ENCODE results near the gene EIF2A.
"Not testable (repeated sequence)": the region's sequence is repeated elsewhere in the genome, so short reads cannot be mapped to it uniquely, and the experiment has no call there.

Gene EIF2A

DNA sequence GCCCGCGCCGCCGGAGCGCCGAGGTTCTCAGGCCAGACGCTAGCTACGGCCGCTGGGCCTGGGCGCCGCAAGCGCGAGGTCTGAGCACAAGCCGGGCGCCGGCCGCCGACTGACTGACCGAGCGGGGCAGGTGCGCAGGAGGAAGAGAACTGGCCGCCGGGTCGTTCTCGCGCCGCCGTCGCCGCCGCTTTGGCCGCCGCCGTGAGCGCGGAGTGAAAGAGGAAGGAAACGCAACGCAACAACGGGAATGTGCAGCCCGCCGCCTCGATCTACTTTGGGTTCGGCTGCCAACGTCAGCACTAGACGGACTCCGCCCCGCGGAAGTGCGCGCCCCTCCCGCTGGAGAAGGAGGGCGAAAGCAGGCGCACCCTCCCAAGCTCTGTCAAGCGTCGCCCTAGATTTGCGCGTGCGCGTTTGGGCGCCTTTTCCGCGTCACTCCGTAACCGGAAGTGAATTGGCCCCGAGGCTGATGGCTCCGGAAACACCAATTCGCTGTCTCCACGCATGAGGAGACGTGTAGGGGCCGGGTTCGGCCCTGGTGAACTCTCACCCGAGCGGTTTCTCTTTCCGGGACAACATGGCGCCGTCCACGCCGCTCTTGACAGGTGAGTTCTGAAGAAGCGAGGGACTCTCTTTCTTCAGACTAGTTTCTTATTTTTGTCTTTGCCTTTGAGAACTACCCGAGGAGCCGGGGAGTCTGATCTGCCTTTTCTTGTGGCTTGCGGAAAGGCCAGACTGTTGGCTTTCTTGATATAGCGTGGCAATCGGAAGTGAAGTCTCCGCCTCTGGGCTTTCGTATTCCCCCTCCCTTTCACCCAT, at the start of gene EIF2A, which contains the start of gene SERP1:
TSS of gene EIF2A (plus strand) at position 562 of the 819 bp plus-strand sequence. CDS start at position 578, 16 bp downstream.
TSS of gene SERP1 (minus strand) at position 271 of the 819 bp plus-strand sequence. CDS start 361 bp downstream, outside the sequence.
- peak; percentile 98 for DNase-seq
- in situ Hi-C loops (cut with HindIII; ENCODE audit: low pct_ligation_motif_present, low pct_unique_long_range_greater_than_20kb, low sequenced_read_pairs) = no loop called here

DNA sequence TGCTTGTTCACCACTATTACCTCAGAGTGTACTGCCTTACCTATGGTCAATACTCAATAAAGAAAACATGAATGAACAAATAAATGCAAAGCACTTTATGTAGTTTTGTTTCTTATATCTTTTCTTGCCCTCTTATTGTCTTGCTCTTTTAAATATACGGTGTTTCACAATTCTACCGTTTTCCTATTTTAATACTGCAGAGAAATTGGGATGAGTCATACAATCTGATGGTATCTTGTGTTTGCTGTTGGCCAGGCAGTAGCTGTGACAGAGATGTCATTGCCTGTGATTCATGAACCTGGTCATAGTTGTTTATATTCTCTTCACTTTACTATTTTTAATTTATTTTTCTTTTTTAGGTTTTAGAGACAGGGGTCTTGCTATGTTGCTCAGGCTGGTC, 48.6 kb upstream of the EIF2A start:
- in situ Hi-C loops (cut with HindIII; ENCODE audit: low pct_ligation_motif_present, low pct_unique_long_range_greater_than_20kb, low sequenced_read_pairs) = no loop called here

DNA sequence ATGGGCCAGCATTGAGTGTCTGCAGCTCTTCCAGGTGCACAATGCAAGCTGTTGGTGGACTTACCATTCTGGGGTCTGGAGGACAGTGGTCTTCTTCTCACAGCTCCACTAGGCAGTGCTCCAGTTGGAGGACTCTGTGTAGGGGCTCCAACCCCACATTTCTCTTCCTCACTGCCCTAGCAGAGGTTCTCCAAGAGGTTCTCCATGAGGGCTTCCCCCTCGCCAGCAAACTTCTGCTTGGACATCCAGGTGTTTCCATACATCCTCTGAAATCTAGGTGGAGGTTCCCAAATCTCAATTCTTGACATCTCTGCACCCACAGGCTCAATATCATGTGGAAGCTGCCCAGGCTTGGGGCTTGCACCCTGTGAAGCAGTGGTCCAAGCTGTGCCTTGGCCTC, 45.6 kb upstream of the EIF2A start:
- DNase-seq; in situ Hi-C loops (cut with HindIII; ENCODE audit: low pct_ligation_motif_present, low pct_unique_long_range_greater_than_20kb, low sequenced_read_pairs): not testable (repeated sequence)

More for the DNA sequence above, 48.6 kb upstream of the EIF2A start:
- no peak for DNase-seq

DNA sequence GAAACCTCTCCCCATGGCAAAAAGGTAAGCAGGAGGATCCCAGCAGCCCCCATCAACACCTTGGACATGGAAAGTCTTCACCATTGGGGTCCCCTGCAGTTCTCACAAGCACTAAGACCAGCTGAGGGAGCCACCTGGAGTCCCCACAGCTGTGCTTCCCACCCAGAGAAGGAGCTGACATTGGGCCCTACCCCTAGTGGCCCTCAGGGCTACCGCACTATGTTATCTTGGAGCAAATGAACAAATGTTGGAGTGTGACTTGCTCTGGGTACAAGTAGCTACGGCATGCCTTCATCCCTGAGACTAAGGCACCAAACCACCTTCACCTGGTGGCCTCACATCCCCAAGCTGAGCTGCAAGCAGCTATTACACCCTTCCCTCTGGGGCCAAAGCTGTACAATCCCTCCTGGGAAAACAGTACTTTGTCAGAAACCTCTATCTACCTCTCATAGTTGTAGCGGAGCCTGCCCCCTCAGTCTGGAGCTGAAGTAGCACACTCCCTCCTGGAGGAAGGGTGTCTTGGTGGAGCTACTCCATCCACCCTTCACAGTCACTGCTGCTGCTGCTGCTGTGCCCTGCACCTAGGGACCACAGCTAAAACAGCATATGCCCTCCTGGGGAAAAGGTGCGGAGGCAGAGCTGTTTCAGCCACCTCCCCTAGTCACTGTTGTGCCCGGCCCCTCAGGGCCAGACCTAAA, 43.0 kb upstream of the EIF2A start:
- in situ Hi-C loops (cut with HindIII; ENCODE audit: low pct_ligation_motif_present, low pct_unique_long_range_greater_than_20kb, low sequenced_read_pairs) = no loop called here
- no peak for DNase-seq

DNA sequence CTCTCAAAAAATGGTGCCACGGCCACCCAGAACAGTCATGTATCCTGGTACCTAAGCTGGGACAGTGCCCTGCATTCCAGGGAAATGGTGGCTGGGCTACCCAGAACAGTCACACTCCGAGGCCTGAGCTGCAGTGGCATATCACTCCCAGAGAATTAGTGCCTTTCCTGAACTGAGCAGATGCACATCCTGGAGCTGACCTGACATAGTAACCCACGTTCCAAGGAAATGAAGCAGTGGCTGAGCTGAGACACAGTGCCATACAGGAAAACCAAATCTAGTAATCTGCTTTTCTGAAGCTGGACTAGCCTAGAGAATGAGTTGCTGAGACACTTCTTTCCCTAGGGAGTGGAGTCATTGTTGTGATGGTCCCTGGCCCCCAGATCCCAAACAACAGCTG, 42.1 kb upstream of the EIF2A start:
- no peak for DNase-seq
- in situ Hi-C loops (cut with HindIII; ENCODE audit: low pct_ligation_motif_present, low pct_unique_long_range_greater_than_20kb, low sequenced_read_pairs) = no loop called here

DNA sequence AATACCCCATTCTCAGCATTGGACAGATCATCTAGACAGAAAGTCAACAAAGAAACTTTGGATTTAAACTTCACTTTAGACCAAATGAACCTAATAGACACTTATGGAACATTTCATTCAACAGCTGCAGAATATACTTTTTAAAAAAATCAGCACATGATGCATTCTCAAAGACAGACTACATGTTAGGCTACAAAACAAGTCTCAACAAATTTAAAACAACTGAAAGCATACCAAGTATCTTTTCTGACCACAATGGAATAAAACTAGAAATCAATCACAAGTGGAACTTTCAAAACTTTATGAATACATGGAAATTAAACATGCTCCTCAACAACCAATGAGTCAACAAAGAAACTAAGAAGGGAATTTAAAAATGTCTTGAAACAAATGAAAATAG, 38.2 kb upstream of the EIF2A start:
- in situ Hi-C loops (cut with HindIII; ENCODE audit: low pct_ligation_motif_present, low pct_unique_long_range_greater_than_20kb, low sequenced_read_pairs) = no loop called here
- no peak for DNase-seq

DNA sequence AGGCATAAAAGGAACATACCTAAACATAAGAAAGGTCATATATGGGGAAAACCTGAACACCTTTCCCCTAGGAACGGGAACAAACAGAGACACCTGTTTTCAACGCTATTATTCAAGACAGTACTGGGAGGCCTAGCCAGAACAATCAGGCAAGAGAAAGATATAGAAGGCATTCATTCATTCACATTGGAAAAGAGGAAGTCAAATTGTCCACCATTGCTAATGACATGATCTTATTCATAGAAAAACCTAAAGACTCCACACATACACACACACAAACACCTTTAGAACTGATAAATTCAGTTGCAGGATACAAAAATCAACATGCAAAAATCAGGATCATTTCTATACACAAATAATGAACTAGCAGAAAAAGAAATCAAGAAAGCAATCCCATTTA, 36.8 kb upstream of the EIF2A start:
- in situ Hi-C loops (cut with HindIII; ENCODE audit: low pct_ligation_motif_present, low pct_unique_long_range_greater_than_20kb, low sequenced_read_pairs) = no loop called here
- DNase-seq = no peak

DNA sequence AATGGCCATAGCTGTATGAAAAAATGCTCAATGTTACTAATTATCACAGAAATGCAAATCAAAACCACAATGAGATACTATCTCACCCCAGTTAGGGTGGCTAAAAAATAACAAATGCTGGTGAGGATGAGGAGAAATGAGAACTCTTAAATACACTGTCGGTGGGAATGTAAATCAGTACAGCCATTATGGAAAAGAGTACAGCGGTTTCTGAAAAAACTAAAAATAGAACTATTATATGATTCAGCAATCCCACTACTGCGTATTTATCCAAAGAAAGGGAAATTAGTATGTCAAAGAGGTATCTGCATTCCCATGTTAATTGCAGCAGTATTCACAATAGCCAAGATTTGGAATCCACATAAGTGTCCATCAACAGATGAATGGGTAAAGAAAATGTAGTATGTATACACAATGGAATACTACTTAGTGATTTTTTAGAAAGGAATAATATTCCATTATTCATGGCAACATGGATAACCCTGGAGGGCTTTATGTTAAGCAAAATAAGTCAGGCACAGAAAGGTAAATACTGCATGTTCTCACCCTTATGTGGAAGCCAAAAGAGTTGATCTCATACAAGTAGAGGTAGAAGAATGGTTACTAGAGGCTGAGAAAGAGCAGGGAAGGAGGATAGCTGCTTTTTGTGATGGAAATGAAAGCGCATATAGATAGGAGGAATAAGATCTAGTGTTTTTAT, 35.3 kb upstream of the EIF2A start:
- in situ Hi-C loops (cut with HindIII; ENCODE audit: low pct_ligation_motif_present, low pct_unique_long_range_greater_than_20kb, low sequenced_read_pairs) = no loop called here
- no peak for DNase-seq

DNA sequence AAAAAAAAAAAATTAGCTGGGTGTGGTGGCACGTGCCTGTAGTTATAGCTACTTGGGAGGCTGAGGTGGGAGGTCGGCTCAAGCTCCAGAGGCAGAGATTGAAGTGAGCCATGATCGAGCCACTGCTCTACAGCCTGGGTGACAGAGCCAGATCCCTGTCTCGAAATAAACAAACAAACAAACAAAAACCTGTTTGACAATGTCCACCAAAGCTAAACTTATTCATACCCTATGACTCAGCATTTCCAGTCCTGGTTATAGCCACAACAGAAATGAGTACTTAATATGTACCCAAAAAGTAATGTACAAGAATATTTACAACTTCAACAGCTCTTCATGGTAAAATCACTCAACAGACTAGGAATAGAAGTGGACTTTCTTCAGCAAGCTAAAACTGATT, 31.4 kb upstream of the EIF2A start:
- in situ Hi-C loops (cut with HindIII; ENCODE audit: low pct_ligation_motif_present, low pct_unique_long_range_greater_than_20kb, low sequenced_read_pairs) = no loop called here
- DNase-seq = no peak

DNA sequence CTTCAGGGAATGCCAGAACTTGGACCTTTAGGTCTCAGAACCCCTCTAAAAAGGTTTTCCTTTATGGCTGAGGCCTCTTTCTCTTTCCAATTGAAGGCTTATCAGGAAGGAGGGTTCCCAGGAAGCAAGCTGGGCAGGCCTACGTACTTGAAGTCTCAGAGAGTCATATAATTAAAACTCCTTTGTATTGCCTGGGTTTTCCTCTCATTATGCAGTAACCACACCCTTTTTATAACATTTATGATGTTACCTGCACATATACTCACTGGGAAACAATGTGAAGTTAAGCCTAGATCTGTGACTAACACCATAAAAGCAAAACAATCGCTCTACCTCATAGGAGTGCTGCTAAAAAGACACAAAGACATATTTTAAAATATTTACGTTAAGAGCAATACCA, 27.6 kb upstream of the EIF2A start:
- DNase-seq = no peak
- in situ Hi-C loops (cut with HindIII; ENCODE audit: low pct_ligation_motif_present, low pct_unique_long_range_greater_than_20kb, low sequenced_read_pairs) = no loop called here

DNA sequence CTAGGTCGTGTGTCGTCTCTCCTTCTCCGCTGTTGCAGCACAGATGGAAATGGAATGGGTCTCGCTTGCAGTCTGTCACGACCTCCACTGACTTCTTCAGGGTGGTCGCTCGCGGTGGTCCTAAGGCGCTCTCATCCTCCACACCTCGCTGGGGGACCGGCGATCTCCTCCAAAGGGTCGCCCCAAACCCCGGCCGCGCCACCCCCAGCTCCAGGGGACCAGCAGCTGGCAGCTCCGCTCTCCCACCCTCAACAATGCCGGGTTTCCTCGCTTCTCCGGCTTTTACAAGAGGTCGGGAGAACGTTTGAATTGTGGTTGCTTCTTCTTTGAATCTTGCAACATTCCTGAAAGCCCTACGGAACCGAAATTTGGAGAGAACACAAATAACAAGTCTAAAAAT, 26.2 kb upstream of the EIF2A start:
- in situ Hi-C loops (cut with HindIII; ENCODE audit: low pct_ligation_motif_present, low pct_unique_long_range_greater_than_20kb, low sequenced_read_pairs) = no loop called here
- DNase-seq = no peak

DNA sequence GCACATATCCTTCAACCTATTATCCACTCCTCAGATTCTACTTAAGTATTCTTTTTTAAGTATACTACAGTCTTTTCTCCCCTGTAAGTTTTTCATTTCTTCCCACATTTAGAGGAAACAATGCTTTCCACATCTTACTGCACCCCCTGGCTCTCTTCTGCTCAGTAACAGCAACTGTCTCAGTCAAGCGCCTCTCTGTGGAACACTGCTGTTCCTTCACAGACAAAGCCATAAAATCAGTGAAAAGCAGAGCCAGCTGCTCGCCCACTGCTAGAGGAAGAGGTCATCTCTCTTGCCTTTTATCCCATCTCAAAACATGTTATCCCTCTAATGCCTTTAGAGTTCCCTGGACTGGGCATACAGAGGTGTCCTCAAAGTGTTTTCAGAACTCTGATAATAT, 25.1 kb upstream of the EIF2A start:
- DNase-seq = no peak
- in situ Hi-C loops (cut with HindIII; ENCODE audit: low pct_ligation_motif_present, low pct_unique_long_range_greater_than_20kb, low sequenced_read_pairs) = no loop called here

DNA sequence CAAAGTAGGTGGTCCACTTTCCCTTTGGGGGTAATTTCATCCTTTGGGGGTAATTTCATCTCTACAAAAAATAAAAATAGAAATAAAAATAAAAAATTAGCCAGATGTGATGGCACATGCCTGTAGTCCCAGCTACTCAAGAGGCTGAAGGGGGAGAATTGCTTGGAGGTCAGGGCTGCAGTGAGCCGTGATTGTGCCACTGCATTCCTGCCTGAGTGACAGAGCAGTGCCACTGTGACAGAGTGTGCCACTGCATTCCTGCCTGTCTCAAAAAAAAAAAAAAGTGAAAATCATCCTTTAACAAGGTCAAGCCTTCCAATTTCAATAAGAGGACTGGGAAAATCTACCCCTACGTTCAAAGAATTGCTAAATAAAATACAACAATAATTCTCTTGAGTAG, 23.0 kb upstream of the EIF2A start:
- no peak for DNase-seq
- in situ Hi-C loops (cut with HindIII; ENCODE audit: low pct_ligation_motif_present, low pct_unique_long_range_greater_than_20kb, low sequenced_read_pairs) = no loop called here

DNA sequence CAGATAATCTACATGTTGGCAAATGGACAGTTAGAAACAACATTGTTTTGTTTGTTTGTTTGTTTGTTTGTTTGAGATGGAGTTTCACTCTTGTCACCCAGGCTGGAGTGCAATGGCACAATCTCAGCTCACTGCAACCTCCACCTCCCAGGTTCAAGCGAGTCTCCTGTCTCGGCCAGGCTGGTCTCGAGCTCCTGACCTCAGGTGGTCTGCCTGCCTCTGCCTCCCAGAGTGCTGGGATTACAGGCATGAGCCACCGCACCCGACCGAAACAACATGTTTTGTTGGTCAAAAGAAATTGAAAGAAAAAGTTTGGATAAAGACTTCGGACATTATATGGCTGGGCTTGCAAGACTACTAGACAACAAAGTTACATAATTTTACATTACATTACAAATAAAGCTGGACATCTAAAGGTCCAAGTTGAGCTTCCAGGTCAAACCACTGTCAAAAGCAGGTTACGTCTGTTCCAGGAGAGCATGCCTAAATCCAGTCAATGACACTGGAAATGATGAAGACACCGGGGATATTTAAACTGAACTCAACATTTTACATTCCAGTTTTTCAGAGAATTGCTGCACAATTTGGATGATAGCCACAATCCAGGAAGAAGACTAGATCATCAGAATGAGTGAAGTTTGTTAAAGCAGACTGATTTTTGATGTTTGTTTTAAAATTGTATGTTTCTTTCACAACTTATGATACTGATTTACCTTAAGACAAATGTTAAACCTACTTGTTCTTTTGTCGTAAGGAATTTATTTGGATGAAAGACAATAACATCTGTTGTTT, 18.9 kb upstream of the EIF2A start:
- DNase-seq = no peak
- in situ Hi-C loops (cut with HindIII; ENCODE audit: low pct_ligation_motif_present, low pct_unique_long_range_greater_than_20kb, low sequenced_read_pairs) = no loop called here

DNA sequence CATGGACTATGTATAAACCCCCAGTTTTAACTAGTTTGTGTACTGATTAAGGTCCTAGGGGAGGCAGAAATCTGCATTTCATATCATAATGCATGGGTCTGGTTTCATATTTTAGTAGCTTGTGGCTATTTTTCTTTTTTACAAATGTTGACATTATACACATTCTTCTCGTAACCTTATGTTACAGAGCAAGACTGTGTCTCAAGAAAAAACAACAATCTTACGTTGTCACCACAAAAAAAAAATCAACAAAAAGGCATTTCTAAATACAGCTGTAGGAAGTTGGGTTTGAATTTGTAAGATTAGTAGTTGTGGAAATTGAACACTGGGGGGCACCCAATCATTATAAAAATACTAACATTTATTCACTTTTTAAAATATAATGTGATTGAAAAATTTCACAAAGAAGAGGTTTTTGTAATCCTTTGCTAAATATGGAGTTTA, 18.2 kb upstream of the EIF2A start:
- DNase-seq = peak; percentile 24
- in situ Hi-C loops (cut with HindIII; ENCODE audit: low pct_ligation_motif_present, low pct_unique_long_range_greater_than_20kb, low sequenced_read_pairs) = no loop called here

DNA sequence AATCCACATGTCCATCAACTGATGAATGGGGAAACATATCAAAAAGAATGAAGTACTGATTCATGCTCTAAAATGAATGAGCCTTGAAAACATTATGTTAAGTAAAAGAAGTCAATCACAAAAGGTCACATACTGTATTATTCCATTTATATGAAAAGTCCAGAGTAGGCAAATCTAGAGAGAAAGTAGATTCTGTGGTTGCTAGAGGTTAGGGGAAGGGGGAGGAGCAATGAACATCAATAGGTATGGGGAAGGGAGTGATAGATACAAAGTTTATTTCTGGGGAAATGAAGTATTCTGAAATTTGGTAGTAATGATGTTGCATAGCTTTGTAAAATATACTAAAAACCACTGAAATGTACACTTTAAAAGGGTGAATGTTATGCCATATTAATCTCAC, 14.8 kb upstream of the EIF2A start:
- in situ Hi-C loops (cut with HindIII; ENCODE audit: low pct_ligation_motif_present, low pct_unique_long_range_greater_than_20kb, low sequenced_read_pairs) = no loop called here
- no peak for DNase-seq

DNA sequence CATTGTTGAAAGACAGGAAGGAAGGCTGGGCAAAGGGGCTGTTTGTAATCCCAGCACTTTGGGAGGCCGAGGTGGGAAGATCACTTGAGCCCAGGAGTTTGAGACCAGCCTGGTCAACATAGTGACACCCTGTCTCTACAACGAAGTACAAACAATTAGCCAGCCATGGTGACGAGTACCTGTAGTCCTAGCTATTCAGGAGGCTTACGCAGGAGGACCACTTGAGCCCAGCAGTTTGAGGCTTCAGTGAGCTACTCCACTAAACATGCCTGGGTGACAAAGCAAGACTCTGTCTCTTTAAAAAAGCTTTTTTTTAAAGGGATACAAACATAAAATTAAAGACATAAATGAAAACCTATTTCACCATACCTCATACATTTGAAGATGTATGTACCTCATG, 11.4 kb upstream of the EIF2A start:
- in situ Hi-C loops (cut with HindIII; ENCODE audit: low pct_ligation_motif_present, low pct_unique_long_range_greater_than_20kb, low sequenced_read_pairs) = no loop called here
- DNase-seq = no peak

DNA sequence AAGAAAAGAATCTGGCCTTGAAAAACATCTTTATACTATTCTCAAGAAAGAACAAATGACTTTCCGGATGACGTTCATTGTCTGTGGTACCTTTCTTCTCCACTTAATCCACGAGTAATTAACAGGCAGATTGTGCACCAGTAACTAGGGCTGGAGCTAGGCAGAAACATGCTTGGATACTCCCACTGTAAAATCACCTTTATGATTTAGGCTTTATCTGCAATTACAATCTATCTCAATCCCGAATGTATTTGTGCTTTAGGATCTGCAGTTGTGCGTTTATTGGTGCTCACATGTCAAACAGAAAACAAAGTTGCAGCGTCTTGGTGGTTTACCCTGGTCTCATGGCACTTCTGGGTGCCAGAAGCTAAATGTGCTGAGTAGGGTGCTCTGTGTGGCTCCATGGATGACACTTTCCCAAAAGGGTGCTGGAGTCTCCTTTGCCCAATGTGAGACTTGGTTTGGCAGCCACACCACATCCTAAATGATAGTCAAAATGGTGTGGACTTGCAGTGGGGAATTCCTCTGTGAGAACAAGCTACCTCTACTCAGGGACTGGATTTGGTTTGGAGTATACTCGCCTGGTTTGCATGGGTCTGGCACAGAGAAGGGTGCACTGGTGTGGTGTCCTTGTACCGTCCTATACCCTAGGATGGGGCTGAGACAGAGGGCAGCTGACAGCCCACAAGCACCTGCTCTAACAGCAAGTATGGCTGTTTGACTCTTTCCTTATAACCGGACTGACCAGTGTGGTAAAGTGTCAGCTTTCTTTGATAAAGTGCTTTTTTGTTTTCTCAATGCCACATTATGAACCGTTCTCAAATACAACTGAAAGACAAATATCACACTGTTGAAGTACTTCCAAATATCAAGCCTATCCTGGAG, 8.0 kb upstream of the EIF2A start:
- in situ Hi-C loops (cut with HindIII; ENCODE audit: low pct_ligation_motif_present, low pct_unique_long_range_greater_than_20kb, low sequenced_read_pairs) = no loop called here
- no peak for DNase-seq

Measured in ACHN (cell line).